Measurements from ENCODE around the gene UGT8.
"Not testable (repeated sequence)": the region's sequence is repeated elsewhere in the genome, so short reads cannot be mapped to it uniquely, and the experiment has no call there.

Gene UGT8, protein sequence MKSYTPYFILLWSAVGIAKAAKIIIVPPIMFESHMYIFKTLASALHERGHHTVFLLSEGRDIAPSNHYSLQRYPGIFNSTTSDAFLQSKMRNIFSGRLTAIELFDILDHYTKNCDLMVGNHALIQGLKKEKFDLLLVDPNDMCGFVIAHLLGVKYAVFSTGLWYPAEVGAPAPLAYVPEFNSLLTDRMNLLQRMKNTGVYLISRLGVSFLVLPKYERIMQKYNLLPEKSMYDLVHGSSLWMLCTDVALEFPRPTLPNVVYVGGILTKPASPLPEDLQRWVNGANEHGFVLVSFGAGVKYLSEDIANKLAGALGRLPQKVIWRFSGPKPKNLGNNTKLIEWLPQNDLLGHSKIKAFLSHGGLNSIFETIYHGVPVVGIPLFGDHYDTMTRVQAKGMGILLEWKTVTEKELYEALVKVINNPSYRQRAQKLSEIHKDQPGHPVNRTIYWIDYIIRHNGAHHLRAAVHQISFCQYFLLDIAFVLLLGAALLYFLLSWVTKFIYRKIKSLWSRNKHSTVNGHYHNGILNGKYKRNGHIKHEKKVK

DNA sequence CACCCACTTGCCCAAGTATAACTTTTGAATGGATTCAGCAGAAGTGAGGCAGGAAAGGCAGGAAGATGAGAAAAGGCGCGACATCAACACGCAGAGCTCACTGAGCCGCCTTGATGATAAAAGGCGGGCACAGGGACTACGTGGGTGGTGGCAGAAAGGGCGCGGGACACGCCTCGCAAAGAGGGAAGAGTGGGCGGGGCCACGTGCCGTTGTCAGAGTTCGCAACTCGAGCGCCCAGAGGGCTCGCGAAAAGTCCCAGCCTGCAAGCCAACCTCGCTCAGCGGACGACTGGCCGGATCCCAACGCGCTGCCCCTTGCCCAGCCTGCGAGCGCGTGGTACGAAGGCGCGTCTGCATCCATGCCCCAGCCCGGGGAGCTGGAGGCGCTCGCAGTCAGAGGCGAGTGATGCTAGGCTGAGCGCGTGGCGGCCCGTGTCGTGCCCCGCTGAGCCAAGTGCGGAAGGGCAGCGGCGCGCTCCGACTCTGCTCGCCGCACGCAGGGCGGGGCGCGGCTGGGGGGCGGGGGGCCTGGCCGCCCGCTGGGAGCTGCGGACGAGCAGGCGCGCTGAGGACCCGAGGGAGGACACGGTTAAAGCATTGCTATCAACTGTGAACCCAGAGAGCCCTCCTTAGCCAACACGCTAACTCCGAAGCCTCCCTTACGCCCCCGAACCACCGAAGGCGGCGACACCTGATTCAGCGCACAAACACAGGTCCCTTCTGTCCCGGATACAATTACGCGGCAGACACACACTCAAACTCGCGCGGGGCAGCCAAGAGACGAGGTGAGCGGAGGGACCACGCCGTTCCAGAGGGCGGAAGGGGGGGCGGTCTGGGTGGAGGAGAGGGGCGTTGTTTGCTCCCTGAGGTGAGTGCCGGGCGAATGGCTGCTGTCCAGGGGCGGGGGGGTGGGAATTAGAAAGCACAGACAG, at the start of gene UGT8:
Gene UGT8 (plus strand): TSS at position 617 of the 931 bp plus-strand sequence. CDS start 24,074 bp downstream, outside the sequence.
- DNase-seq = peak; percentile 62

DNA sequence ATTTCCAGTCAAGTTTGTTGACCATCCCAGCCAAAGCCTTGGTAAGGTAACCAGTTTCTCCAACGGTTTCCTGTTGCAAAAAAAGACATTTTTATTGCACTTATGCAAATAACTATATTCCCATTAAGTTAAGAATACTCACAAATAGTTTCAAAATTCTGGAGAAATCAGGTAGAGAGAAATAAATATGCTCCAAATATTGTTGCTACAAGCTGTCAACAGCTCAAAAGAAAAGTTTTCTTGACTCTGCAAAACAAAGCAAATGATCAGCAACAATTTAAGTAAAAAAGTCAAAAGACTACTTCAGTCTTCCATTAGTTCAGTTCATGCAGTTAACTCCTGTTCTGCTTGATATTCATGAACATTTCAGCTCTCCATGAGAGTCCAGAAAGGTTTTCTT, 49.0 kb upstream of the UGT8 start:
- DNase-seq = no peak

DNA sequence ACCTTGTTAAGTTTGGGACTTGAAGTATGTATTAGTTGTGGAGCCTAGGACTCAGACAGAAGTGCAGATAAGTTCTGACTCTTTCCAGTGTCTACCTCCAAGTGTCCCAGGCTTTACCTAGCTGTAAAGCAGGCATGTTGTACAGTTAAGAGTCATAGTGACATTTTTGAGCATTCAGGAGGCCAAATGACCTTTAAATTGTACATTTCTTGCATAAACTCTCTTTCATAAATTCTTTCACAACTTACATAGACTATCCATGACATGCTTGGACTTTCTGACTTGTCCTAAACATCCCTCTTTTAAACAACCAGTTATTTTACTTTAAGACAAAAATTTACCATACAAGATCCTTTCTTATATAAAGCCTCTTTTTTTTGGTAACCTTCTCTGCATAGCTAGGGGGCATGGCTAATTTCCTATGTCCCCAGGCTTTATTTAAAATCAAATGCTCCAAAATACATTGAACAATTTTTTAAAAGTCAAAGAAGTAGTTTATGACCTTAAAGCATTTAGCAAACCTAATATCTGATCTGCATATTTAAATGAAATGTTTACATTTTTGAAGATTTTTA, 40.1 kb upstream of the UGT8 start:
- DNase-seq = no peak

DNA sequence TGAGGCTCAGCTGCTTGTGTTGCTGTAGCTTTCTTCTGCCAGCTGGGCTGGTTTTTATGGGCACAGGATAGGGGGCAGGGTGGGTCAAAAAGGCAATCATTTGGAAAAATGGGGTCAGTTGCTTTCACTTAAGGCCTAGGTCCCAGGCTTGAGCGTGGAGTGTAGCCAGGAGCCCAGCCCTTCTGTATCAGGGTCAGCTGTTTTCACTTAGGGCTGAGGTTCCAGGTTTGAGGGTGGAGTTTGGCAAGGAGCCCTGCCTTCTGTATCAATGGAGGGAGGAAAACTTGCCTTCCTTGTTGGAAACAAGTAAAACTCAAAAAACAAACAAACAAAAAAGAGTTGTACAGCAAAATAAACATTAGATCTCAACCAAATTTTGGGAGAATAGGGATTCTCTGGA, 37.0 kb upstream of the UGT8 start:
- DNase-seq = no peak

DNA sequence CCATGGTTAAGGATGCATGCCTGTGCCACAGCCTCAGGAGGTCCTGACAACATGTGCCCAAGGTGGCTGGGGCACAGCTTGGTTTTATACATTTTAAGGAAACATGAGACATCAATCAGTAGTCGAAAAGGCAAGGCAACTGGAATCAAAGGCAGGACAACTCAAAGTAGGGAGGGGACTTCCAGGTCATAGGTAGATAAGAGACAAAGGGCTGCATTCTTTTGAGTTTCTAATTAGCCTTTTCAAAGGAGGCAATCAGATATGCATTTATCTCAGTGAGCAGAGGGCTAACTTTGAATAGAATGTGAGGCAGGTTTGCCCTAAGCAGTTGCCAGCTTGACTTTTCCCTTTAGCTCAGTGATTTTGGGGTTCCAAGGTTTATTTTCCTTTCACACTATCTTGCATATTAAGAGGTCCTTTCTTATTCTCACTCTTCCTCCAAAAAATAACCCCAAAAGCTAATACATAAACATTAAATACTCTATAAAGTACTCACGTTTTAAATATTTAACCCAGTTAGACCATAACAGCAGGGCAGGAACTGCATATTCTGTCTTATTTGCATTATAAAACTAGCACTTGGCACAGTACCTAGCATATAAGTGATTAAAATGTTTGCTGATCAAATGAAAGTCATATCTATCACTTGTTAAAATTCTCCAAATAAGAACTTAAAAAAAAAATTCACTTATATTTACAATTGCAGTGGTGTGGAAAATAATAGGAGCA, 36.3 kb upstream of the UGT8 start:
- no peak for DNase-seq

DNA sequence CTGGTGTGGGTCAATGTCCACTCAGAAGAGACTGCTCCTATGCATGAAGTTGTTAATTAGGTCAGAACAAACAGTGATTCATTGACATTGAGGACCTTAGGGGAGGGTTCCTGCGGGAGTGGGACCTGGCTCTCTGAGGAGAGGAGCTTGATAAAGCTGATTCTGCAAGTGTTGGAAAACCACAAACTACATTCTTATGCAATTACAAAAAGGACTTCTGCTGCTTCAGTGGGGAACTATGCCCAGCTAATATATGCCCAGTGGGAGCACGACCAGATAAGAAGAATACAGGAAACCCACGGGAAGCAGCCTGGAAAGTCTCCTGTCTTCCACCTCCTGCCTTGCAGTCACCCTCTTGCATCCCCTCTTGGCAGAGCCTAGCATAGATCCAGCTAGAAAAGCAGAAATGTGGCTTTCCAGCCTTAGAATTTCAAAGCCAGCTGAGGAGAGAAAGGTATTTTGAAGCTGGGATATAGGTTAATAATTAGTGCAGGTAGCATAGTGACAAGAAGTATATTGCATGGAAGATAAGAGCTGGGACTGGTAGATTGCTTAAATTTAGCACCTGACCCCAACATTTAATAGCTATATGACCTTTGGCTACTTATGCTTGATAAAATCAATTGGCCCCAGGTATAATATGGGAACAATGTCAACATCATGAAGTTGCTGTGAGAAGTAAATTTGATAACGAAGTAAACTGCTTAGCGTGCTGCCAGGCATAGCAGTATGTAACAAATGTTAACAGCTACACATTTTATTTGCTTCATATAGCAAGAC, 34.9 kb upstream of the UGT8 start:
- DNase-seq = no peak

DNA sequence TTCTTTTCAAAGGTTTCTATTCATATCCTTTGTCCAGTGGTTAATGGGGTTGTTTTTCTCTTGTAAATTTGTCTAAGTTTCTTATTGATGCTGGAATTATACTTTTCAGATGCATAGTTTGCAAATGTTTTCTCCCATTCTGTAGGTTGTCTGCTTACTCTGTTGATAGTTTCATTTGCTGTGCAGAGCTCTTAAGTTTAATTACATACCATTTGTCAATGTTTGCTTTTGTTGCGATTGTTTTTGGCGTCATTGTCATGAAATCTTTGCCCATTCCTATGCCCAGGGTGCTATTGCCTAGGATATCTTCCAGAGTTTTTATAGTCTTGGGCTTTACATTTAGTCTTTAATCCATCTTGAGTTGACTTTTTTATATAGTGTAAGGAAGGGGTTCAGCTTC, 21.2 kb upstream of the UGT8 start:
- no peak for DNase-seq

DNA sequence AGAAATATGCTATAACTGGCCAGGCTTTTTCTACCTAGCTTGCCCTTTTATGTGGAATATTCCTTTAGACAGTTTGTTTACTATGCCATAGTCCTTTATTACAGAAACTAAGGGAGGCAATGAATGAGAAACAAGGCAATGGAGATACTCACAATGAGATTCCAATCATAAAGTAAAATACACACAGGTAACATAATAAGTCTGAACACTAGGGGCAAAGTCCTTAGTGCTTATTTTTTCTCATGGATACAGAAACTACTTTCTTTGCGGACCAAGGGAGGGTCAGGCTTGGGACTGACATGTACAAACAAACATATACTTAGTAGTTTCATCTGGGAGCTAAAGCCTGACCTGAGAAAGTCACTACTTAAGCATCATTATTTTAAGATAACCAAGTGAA, 16.0 kb upstream of the UGT8 start:
- no peak for DNase-seq

DNA sequence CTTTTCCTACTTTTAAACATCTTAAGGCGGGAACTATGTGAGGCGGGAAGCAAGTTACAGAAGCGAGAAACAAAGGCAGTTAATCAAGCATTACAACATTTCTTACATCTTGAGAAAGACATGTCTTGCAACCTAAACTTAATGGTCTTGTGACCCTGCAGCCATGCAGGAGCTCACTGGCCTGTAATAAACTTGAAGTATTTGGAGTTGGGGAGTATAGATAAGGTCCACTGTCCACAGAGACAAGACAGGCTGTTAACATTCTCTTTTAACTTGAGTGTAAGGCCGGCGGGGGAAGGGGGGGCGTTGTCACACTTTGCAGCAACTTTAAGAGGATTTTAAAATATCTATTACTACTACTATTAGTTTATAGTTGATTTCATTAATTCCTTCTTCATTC, 10.3 kb upstream of the UGT8 start:
- DNase-seq = no peak

DNA sequence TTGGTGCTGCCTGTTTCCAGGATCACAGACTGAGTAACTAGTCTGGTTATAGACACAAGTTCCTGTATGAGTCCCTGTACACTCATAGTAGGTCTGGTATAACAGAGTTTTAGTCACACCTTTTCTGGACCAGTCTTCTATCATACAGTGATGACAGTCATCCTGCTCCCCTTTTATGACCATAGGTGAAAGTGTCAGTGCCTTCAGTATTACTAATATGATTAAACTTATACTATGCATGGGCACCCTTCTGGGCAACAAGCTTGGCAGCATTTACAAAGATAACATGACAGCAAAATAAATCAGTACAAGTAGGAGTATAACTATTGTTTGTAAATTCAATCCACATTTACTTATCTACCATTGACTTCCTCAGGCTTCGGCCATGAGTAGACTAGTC, 8.2 kb upstream of the UGT8 start:
- not testable (repeated sequence) for DNase-seq

DNA sequence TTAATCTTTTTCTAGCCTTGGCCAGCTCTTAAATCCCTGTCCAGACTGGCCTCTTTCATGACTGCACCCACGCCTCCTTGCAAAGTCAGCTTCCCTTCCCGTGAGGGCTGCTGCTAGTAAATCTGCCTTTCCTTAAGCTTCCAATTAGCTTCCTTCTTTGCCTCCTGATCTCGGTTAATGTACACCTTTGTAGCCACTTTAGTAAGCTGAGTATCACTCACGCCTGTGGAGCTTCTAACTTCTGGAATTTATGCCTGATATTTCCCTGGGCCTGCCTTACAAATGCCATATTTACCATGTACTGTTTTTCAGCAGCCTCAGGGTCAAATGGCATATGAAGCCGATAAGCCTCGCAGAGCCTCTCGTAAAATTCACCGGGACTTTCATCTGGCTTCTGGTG, 5.1 kb upstream of the UGT8 start:
- DNase-seq = no peak

DNA sequence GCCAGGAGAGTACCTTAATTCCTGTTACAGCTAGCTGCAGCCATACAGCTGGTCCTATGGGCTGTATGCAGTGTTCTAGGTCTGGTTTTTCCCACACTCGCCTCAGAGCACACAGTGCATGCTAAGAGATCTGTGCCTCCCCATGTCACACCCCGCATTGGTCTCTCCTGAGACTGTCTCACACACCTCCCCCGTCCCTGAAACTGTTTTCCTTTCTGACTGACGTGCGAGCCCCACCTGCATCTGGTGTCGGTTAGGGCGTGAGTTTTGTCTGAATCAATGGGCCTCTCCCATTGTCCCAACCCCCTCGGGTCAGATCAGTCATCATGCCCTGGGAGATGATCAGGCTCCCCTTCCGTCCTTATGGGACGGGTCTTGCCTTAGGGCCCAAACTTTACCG, 3.4 kb upstream of the UGT8 start:
- DNase-seq = no peak

DNA sequence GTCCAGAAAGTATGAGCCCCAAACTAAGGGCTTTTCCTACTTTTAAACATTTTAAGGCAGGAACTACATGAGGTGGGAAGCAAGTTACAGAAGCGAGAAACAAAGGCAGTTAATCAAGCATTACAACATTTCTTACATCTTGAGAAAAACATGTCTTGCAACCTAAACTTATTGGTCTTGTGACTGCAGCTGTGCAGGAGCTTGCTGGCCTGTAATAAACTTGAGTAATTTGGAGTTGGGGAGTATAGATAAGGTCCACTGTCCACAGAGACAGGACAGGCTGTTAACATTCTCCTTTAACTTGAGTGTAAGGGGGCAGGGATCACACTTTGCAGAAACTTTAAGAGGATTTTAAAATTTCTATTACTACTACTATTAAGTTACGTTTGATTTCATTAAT, 2.7 kb upstream of the UGT8 start:
- DNase-seq = no peak

DNA sequence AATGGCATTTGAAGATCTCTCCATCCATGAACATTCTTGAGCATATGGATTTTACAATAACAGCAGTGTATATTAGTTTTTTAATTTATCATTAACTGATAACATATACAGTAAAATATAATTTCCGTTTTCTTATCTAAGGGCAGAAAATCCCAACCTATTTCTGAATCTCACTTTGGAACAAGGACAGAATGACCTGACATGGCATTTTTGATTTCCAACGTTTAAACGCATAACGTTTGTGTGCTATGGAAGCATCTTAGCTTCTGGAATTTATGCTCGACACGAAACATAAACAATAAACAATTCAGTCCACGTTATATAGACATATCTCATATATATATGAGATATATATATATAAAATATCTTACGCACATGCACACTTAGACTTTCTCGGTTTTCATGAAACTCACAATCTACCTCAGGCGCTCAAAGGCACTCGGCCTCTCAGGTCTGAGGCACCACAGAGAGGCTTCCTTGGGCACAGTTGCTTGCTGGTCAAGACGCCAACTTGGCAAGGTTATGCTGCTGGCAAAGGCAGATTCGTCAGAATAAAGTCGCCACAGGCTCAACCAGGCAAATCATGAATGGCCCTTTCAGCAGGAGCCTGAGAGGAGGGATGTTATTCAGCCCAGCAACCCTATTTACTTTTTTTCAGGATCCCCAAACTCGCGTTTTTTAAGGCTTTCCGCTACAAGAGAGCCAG, 1.0 kb upstream of the UGT8 start:
- DNase-seq = no peak

DNA sequence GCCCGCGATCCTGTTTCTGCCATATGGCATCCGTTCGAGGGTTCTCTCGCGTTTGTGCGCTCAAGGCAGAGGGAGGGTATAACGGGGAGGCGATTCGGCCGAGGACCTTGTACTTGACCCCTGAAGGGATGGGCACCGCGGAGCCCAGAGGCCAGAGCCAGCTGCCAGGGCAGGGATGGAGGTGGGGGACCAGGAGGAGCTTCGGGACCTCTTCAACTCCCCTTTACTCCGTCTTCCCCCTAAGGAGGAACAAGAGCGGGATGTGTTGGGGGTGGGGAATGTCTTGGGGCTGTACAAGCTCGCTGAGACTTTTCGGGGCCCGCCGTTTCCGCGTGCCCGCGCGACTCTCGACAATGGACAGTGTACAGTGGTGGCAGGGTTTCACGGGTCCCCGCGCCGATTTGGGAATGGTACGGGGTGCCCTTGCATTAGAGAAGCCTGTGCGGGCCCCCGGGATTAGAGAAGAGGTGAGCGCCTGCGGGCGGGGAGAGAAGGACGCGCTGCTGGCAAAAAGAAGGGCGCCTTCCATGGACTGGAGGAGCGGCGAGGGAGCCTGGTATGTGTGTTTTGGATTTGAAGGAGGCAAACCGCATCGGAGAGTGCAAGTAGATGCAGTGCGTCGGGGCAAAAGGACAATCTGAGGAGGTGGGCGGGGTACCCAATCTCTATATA, 760 bp downstream of the UGT8 start:
- no peak for DNase-seq

DNA sequence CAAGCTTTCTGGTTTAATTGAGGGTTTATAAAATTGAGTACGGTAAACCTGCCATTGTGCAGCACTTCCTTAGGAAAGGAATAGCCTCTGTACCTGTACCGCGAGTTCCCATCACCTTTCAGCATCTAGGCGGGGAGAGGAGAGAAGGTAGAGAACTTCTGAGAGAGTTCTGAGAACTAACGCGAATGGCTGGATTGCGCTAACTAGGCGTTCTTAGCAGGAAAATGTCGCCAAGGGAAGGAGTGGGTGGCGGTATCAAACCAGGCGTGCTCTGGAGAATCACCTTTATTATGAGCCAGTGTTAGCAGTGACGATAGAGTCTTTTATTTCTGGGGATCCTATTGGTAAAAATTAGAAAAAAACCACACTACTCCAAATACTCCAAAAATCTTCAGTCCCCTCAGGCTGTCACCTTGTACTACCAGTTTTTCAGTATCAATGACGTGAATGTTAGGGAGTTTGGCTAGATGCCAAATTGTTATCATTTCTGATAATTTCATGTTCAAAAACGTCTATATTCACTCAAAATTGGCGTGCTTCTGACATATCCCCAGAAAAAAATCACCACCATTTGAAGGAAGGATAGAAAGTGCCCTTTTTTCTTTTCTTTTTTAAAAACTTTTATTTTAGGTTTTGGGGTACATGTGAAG, 1.4 kb downstream of the UGT8 start:
- DNase-seq = no peak

DNA sequence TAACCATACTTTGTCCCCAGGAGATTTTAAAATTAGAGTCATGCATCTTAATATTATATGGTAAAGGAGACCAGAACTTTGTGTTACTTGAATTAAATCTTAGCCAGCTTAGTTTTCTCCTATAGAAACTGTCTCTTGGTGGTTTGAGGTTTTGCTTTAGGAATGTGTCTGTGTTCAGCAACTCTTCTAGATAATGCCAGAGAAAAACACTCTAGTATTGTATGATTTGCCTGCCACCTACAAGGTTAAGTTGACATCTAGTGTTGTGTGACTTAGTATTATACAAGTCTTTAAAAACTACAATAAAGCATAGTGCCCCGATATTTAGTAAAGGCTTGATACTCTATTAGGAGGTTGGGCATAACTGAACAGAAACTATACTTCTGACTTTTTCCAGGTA, 2.1 kb downstream of the UGT8 start:
- no peak for DNase-seq

DNA sequence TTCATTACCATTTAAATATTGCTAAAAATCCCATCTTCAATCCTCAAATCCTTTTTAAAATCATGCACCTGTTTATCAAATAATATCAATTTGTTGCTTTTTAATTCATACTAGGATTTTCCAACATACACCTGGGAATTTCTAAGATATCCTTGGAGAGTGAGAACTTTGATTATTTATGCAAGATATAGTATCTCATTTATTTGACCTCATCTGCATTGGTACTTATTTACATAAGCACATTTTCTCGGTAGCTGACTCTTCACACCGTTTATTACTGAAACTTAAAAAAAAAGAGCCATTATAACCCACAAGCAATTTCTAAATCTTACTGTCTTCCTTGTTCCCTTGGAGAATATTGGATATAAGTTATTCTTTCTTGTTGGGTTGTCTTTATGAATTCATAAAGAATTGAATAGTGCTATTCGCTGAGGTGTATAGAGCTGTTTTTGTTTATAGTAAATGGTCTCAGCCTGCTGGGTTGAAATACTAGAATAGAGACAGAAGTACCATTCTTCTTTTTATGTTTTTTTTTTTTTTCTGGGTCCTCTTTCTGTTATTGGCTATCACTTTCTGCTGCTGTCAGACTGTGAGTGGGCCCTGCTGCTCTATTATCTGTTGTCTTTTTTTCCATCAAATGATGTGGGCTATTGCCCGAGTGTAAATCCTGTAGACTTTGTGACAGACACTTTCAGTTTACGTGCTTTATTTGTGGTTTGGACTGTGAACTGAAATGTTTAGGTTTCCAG, 2.9 kb downstream of the UGT8 start:
- DNase-seq = no peak

DNA sequence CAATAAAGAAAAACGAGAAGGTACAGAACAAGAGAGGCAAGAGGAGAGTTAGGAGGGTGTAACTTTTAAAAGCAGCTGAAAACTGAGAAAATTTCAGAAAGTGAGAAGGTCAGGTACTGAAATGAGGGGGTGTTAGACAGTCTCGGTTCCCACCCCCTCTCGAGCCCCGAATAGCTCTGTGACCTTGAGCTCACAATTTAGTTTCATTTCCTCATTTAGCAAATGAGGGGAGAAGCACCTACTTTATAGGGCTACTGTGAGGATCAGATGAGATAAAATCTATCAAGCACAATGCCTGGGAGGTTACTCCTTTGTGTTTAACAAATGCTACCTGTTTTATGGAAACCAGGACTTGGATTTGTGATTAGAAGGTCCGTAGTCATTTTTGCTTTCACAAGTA, 4.9 kb downstream of the UGT8 start:
- DNase-seq = peak; percentile 50

Data from CD4-positive, alpha-beta T cell treated with Interferon gamma for 1 hour (primary cell).